ENCODE measurements around the gene NTN5. TPM values are rescaled to one million over a fixed set of nuclear protein-coding genes. Genes with fewer than 3 reads are reported as not detected.

The NTN5 gene
- total and polyA plus RNA-seq, 2 donors (not counting 1 experiment from before 2014, with no cell fraction given), result under 0.01 to 0.10 TPM

DNA sequence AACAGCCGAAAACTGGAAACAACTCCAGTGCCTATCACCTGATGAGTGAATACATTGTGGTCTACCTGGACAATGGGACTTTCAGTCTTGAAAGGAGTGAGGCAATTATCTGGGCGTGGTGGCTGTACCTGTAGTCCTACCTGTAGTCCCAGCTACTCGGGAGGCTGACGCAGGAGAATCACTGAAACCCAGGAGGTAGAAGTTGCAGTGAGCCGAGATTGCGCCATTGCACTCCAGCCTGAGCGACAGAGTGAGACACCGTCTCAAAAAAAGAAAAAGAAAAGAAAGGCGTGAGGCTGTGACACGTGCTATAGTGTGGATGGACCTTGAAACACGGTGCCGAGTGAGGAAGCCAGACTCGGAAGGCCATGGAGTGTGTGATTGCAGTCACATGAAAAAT is 4.1 kb upstream of the NTN5 start:
- Histone ChIP-seq H3K9ac (ENCODE audit: insufficient read depth, low read length) (no peak overlapping the region), H3K36me3 (ENCODE audit: control insufficient read depth, insufficient read depth, low read length) (no peaks in the 10 kb centered on the region), H3K4me3 (replicated peaks in 1 of 4; ENCODE audit: control extremely low read depth in 1 of 4, insufficient read depth in 1 of 4, low read depth in 3 of 4, low read length in 4 of 4) (no peak overlapping the region), H3K27me3 (ENCODE audit: control insufficient read depth, insufficient read depth, low read length) (no peaks in the 10 kb centered on the region), H4K20me1 (ENCODE audit: control insufficient read depth, extremely low read depth, insufficient read depth, low read length) (no peaks in the 10 kb centered on the region), H3K4me2 (ENCODE audit: extremely low read depth, insufficient read depth, low read length) (no peak overlapping the region), H3K27ac (ENCODE audit: insufficient read depth, low read length) (no peak overlapping the region), H3K4me1 (ENCODE audit: control insufficient read depth, extremely low read depth, insufficient read depth, low read length) (no peaks in the 10 kb centered on the region), H3K9me3 (ENCODE audit: control insufficient read depth, insufficient read depth, low read depth, low read length) (no peaks in the 10 kb centered on the region), H3K79me2 (ENCODE audit: control insufficient read depth, insufficient read depth, low read length) (no peaks in the 10 kb centered on the region), H2AFZ (ENCODE audit: low read length) (no peak overlapping the region)
- DNase-seq (ENCODE audit: low read depth in 2 of 2), result no peak
- TF ChIP-seq CTCF (conservative IDR thresholded peaks at IDR 0.05 in 1 of 2, IDR thresholded peaks at IDR 0.05 in 1 of 2; ENCODE audit: low read depth in 1 of 2, low read length in 2 of 2), result no peak
- no peak for TF ChIP-seq EZH2 (IDR thresholded peaks at IDR 0.05; ENCODE audit: low read length, missing control alignments)

- Histone ChIP-seq H3K36me3 (ENCODE audit: control insufficient read depth, insufficient read depth, low read length) (no peaks in the 10 kb centered on the region), H3K4me2 (ENCODE audit: extremely low read depth, insufficient read depth, low read length) (no peak overlapping the region), H3K79me2 (ENCODE audit: control insufficient read depth, insufficient read depth, low read length) (no peaks in the 10 kb centered on the region), H3K9ac (ENCODE audit: insufficient read depth, low read length) (no peak overlapping the region), H3K4me1 (ENCODE audit: control insufficient read depth, extremely low read depth, insufficient read depth, low read length) (no peaks in the 10 kb centered on the region), H3K27me3 (ENCODE audit: control insufficient read depth, insufficient read depth, low read length) (no peaks in the 10 kb centered on the region), H2AFZ (ENCODE audit: low read length) (no peak overlapping the region), H4K20me1 (ENCODE audit: control insufficient read depth, extremely low read depth, insufficient read depth, low read length) (no peaks in the 10 kb centered on the region), H3K9me3 (ENCODE audit: control insufficient read depth, insufficient read depth, low read depth, low read length) (no peaks in the 10 kb centered on the region), H3K4me3 (replicated peaks in 1 of 4; ENCODE audit: control extremely low read depth in 1 of 4, insufficient read depth in 1 of 4, low read depth in 3 of 4, low read length in 4 of 4) (no peak overlapping the region), H3K27ac (ENCODE audit: insufficient read depth, low read length) (no peak overlapping the region)
- TF ChIP-seq CTCF (conservative IDR thresholded peaks at IDR 0.05 in 1 of 2, IDR thresholded peaks at IDR 0.05 in 1 of 2; ENCODE audit: low read depth in 1 of 2, low read length in 2 of 2) (no peak), EZH2 (IDR thresholded peaks at IDR 0.05; ENCODE audit: low read length, missing control alignments) (no peak)
- no peak for DNase-seq (ENCODE audit: low read depth in 2 of 2)
These were observed 3.7 kb upstream of the NTN5 start for GRCh38 chr19:48676487-48676886.

DNA sequence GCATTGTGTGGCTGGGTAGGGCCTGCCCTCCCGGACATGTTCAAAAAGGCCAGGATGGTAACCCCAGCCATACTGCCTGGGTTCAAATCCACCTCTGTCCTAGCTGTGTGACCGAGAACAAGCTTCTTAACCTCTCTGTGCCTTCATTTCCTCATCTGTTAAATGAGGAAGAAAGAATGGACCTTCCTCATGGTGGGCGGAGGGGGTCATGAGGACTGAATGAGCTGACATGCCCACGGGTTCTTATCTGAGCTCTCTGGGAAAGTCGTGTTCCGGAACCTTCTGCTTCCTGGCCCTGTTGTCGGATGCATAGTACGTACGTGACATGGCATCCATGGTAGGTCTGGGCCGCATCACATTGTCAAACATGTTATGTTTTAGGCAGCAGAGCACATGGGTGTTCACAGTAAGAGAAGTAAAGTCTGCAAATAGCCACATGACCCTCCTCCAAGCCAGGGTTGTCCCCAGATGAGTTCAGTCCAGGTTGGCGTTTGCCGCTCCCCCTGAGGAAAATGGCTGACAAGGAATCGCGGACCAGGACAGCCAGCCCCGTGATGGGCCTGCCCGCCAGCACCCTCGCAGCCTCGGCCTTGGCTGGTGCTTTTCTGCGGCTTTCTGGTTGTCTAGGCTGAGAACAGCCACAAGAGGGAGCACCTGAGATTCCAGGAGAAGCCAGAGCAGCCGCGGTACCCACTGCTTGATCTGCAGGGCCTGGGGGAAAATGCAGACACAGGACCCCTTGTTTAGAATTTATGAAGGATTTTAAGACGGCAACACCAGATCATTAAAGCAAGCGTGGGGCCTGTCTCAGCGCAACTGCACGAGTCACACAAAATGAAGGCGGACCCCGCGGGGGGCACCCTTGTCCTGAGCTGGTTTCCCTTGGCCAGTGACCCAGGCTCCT is 2.4 kb upstream of the NTN5 start:
- DNase-seq (ENCODE audit: low read depth in 2 of 2), result peak; percentile 59 to 81
- no peaks in the 10 kb centered on the region for H3K27me3 ChIP-seq (ENCODE audit: control insufficient read depth, insufficient read depth, low read length)
- no peaks in the 10 kb centered on the region for H3K79me2 ChIP-seq (ENCODE audit: control insufficient read depth, insufficient read depth, low read length)
- H3K4me1 ChIP-seq (ENCODE audit: control insufficient read depth, extremely low read depth, insufficient read depth, low read length), result no peaks in the 10 kb centered on the region
- H3K9ac ChIP-seq (ENCODE audit: insufficient read depth, low read length), result peak overlapping the region; percentile 42
- no peaks in the 10 kb centered on the region for H3K9me3 ChIP-seq (ENCODE audit: control insufficient read depth, insufficient read depth, low read depth, low read length)
- TF ChIP-seq CTCF (conservative IDR thresholded peaks at IDR 0.05 in 1 of 2, IDR thresholded peaks at IDR 0.05 in 1 of 2; ENCODE audit: low read depth in 1 of 2, low read length in 2 of 2), result peak; percentile 71 to 86
- no peak for TF ChIP-seq EZH2 (IDR thresholded peaks at IDR 0.05; ENCODE audit: low read length, missing control alignments)
- no peak overlapping the region for H3K27ac ChIP-seq (ENCODE audit: insufficient read depth, low read length)
- no peaks in the 10 kb centered on the region for H3K36me3 ChIP-seq (ENCODE audit: control insufficient read depth, insufficient read depth, low read length)
- H3K4me3 ChIP-seq (replicated peaks in 1 of 4; ENCODE audit: control extremely low read depth in 1 of 4, insufficient read depth in 1 of 4, low read depth in 3 of 4, low read length in 4 of 4), result no peak overlapping the region
- H3K4me2 ChIP-seq (ENCODE audit: extremely low read depth, insufficient read depth, low read length), result no peak overlapping the region
- peak overlapping the region; percentile 76 for H2AFZ ChIP-seq (ENCODE audit: low read length)
- no peaks in the 10 kb centered on the region for H4K20me1 ChIP-seq (ENCODE audit: control insufficient read depth, extremely low read depth, insufficient read depth, low read length)

Data from fibroblast of lung (primary cell).